Activated naive CD8-positive, alpha-beta T cell treated with anti-CD3 and anti-CD28 coated beads, Interleukin-2, amount 10 ng/mL, durations not matched to agents 7 days and 5 days (primary cell): ENCODE data around the gene RAPGEF6. TPM values are rescaled to one million over a fixed set of nuclear protein-coding genes. Genes with fewer than 3 reads are reported as not detected.
A peak's percentile ranks its signal among the peaks of the same experiment; 100 is the strongest.

ENCODE experiments used
- ATAC-seq: fragments of 150-1000 bp; cut with Tn5 transposase; one replicate; pipeline ENCODE4 v1.10.0; 2021; ENCODE audit warnings: low read depth, moderate library complexity
- POLR2A ChIA-PET: fragments of 350-600 bp; sonication (Branson Sonifier 250); formaldehyde crosslinking; loops from one replicate; lab custom pipeline; 2021; ENCODE audit warnings: antibody characterized with exemption; lab: Charles Lee
- DNase-seq: peaks from one replicate; pipeline ENCODE4 v3.0.0; 2021
- H3K27ac Mint-ChIP-seq: one replicate; pipeline ENCODE4 v1.8.0; 2022; ENCODE audit warnings: mild to moderate bottlenecking, mixed read lengths
- H3K27me3 Mint-ChIP-seq: one replicate; pipeline ENCODE4 v1.8.0; 2022; ENCODE audit warnings: mild to moderate bottlenecking, moderate library complexity, mixed read lengths
- H3K36me3 Mint-ChIP-seq: one replicate; pipeline ENCODE4 v1.8.0; 2021; ENCODE audit warnings: mild to moderate bottlenecking, mixed read lengths
- H3K4me1 Mint-ChIP-seq: one replicate; pipeline ENCODE4 v1.8.0; 2021; ENCODE audit warnings: mixed read lengths
- H3K4me3 Mint-ChIP-seq: one replicate; pipeline ENCODE4 v1.8.0; 2022; ENCODE audit warnings: mild to moderate bottlenecking, moderate library complexity, mixed read lengths
- H3K9me3 Mint-ChIP-seq: one replicate; pipeline ENCODE4 v1.8.0; 2021; ENCODE audit warnings: mixed read lengths
- total RNA-seq, 2 experiments: library from RNA; stranded (reverse); gene quantifications; one replicate each; pipeline ENCODE4 v1.2.3, GENCODE V29; 2021

The RAPGEF6 gene
- total RNA-seq, 2 experiments from 2014 or later: 51.2 to 51.5 TPM

DNA sequence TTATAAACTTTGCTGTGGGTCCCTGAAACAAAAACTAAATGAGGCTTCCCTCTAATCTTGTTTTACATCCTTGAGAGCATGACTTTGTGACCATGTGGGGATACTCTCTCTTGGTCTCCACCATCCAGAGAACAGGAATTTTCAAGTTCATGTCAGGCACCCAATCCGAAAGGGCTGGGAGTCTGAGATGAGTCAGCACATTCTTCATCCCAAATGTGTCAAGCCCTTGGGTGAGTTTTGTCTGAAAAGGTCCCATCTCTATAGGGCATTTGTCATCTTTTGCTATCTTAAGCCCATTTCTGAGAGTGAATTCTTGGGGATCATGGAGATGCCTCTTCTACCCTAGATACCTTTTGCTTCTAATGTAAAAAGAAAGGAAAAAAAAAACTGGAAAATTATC, 26.9 kb upstream of the RAPGEF6 start:
- POLR2A ChIA-PET: interaction anchor here (0.7 kb wide), 1 partner anchor 394 kb away, joined by 4 read pairs; no protein-coding TSS in a partner anchor
- Mint-ChIP-seq H3K27ac (no peak overlapping the region), H3K9me3 (peaks cover 16% of the 10 kb centered on the region), H3K4me1 (peaks cover 3% of the 10 kb centered on the region), H3K36me3 (peaks cover 73% of the 10 kb centered on the region), H3K27me3 (no peaks in the 10 kb centered on the region), H3K4me3 (no peak overlapping the region)
- DNase-seq (no peak), ATAC-seq (no peak)

DNA sequence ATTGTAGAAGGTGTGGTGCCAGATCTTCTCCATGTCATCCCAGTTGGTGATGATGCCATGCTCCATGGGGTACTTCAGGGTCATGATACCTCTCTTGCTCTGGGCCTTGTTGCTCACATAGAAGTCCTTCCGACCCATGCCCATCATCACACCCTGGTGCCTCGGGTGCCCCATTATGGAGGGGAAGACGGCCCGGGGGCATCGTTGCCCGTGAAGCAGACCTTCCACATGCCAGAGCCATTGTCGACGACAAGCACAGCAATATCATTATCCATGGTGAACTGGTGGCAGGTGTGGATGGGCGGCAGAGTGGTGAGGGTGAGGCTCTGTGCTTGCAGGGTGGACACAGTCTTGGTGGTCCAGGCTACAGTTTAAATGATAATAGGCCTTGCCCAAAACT, 24.8 kb upstream of the RAPGEF6 start:
- Mint-ChIP-seq H3K27ac (no peak overlapping the region), H3K4me3 (no peak overlapping the region), H3K36me3 (peaks cover 70% of the 10 kb centered on the region), H3K4me1 (peaks cover 3% of the 10 kb centered on the region), H3K27me3 (no peaks in the 10 kb centered on the region), H3K9me3 (peaks cover 16% of the 10 kb centered on the region)
- no peak for DNase-seq
- ATAC-seq: no peak
- POLR2A ChIA-PET: no interaction called here

DNA sequence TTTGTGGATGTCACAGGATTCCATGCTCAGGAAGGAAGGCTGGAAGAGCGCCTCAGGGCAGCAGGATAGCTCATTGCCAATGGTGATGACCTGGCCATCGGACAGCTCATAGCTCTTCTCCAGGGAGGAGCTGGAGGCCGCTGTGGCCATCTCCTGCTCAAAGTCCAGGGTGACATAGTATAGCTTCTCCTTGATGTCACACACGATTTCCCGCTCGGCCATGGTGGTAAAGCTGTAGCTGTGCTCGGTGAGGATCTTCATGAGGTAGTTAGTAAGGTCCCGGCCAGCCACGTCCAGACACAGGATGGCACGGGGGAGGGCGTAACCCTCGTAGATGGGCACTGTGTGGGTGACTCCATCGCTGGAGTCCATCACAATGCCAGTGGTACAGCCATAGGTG, 24.3 kb upstream of the RAPGEF6 start:
- Mint-ChIP-seq H3K4me3 (no peak overlapping the region), H3K9me3 (peaks cover 16% of the 10 kb centered on the region), H3K27me3 (no peaks in the 10 kb centered on the region), H3K4me1 (peaks cover 5% of the 10 kb centered on the region), H3K36me3 (peaks cover 72% of the 10 kb centered on the region), H3K27ac (no peak overlapping the region)
- DNase-seq (no peak), ATAC-seq (no peak)
- POLR2A ChIA-PET: no interaction called here

DNA sequence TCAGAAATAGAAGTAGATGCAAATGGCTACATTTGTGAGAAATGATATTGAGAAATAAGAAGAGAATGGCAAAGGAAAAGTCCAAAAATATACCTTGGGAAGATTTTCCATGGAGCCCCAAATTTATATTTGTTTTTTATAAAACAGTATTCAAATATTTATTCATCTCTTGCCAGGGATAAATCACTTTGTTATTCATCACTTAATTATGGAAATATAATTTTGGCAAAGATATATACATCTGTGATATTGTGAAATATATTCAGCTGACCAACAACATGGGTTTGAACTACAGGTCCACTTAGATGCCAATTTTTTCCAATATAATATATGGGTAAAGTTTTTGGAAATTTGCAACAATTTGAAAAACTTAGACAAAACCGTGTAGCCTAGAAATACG, 19.7 kb upstream of the RAPGEF6 start:
- POLR2A ChIA-PET: no interaction called here
- DNase-seq (no peak), ATAC-seq (no peak)
- H3K9me3 Mint-ChIP-seq: peaks cover 6% of the 10 kb centered on the region
- no peak overlapping the region for H3K27ac Mint-ChIP-seq
- peaks cover 5% of the 10 kb centered on the region for H3K4me1 Mint-ChIP-seq
- H3K4me3 Mint-ChIP-seq: no peak overlapping the region
- H3K27me3 Mint-ChIP-seq: no peaks in the 10 kb centered on the region
- H3K36me3 Mint-ChIP-seq: peaks cover 60% of the 10 kb centered on the region

DNA sequence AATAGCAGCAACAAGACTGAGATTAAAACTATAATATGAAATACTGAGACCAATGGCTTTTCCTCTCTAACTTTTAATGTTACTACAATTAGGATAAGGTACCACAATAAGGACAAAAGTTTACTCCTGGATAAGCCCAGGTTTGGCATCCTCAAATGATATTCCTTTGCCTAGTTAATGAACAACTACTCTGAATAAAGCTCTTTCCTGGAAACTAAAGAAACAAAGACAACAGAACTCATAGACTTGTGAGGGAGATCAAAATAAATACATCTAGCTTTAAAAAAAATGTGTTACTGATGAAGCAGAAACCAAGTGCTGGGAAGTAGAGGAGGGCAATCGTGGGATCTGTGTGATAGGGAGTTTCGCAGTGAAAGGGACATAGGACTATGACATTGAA, 19.3 kb upstream of the RAPGEF6 start:
- DNase-seq (no peak), ATAC-seq (no peak)
- Mint-ChIP-seq H3K36me3 (peaks cover 59% of the 10 kb centered on the region), H3K4me1 (peaks cover 5% of the 10 kb centered on the region), H3K27ac (no peak overlapping the region), H3K4me3 (no peak overlapping the region), H3K9me3 (peaks cover 3% of the 10 kb centered on the region), H3K27me3 (no peaks in the 10 kb centered on the region)
- POLR2A ChIA-PET: no interaction called here

DNA sequence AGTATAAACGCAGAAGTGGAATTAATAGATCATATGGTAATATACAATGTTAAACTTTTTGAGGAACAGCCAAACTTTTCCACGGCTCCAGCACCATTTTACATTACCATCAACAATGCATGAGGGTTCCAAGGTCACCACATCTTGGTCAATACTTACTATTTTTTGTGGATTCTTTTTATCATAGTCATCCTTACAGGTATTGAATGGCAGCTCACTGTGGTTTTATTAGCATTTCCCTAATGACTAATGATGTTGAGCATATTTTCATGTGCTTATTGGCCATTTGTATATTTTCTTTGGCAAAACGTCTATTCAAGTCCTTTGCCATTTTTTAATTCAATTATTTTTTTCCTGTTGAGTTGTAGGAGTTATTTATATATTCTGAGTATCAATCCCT, 14.1 kb upstream of the RAPGEF6 start:
- H3K27ac Mint-ChIP-seq: no peak overlapping the region
- POLR2A ChIA-PET: no interaction called here
- DNase-seq (no peak), ATAC-seq (no peak)
- no peaks in the 10 kb centered on the region for H3K27me3 Mint-ChIP-seq
- H3K36me3 Mint-ChIP-seq: peaks cover 51% of the 10 kb centered on the region
- H3K4me1 Mint-ChIP-seq: no peaks in the 10 kb centered on the region
- no peaks in the 10 kb centered on the region for H3K9me3 Mint-ChIP-seq
- no peak overlapping the region for H3K4me3 Mint-ChIP-seq

DNA sequence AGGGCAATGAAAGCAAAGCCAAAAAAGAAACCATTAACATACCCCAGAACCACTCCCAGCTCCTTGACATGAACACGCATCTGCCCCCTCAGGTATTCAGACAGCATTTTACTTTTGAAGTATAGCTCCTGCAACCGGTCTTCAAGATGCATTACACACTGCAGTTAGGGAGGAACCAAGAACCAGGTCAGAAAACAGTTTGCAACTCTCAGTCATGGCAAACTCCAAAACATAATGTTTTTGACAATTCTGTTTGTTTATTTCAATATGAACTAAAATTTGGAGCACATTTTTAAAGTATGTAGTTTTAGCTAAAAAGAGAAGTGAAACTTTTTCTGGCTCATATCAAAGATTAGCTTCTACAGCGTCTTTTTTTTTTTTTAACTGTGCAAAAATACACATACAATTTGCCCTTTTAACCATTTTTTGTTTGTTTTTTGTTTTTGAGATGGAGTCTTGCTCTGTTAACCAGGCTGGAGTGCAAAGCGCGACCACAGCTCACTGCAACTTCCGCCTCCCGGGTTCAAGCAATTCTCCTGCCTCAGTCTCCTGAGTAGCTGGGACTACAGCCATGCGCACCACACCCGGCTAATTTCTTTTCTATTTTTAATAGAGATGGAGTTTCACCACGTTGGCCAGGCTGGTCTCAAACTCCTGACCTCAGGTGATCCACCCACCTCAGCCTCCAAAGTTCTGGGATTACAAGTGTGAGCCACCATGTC, 12.2 kb upstream of the RAPGEF6 start:
- H3K27me3 Mint-ChIP-seq: no peaks in the 10 kb centered on the region
- no peak overlapping the region for H3K4me3 Mint-ChIP-seq
- DNase-seq (no peak), ATAC-seq (no peak)
- POLR2A ChIA-PET: interaction anchor here (1.0 kb wide), 1 partner anchor 11 kb away, joined by 3 read pairs; no protein-coding TSS in a partner anchor
- no peaks in the 10 kb centered on the region for H3K9me3 Mint-ChIP-seq
- no peaks in the 10 kb centered on the region for H3K4me1 Mint-ChIP-seq
- no peak overlapping the region for H3K27ac Mint-ChIP-seq
- peaks cover 48% of the 10 kb centered on the region for H3K36me3 Mint-ChIP-seq

DNA sequence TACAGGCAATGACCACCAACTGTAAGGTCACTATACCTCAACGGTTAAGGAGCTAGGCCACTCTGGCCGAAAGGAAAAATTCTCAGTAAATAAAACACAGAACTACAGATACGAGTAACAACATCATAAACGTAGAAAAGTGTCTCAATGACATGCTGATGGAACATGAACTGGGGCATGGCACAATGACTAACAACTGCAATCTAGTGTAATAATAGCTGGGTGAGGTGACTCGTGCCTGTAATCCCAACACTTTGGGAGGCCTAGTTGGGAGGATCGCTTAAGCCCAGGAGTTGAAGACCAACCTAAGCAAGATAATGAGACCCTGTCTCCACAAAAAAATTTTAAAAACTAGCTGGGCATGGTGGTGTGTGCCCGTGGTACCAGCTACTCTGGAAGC, 9.8 kb upstream of the RAPGEF6 start:
- POLR2A ChIA-PET: no interaction called here
- ATAC-seq (no peak), DNase-seq (no peak)
- Mint-ChIP-seq H3K9me3 (no peaks in the 10 kb centered on the region), H3K27ac (no peak overlapping the region), H3K4me1 (peaks cover 5% of the 10 kb centered on the region), H3K27me3 (no peaks in the 10 kb centered on the region), H3K4me3 (no peak overlapping the region), H3K36me3 (peaks cover 30% of the 10 kb centered on the region)

DNA sequence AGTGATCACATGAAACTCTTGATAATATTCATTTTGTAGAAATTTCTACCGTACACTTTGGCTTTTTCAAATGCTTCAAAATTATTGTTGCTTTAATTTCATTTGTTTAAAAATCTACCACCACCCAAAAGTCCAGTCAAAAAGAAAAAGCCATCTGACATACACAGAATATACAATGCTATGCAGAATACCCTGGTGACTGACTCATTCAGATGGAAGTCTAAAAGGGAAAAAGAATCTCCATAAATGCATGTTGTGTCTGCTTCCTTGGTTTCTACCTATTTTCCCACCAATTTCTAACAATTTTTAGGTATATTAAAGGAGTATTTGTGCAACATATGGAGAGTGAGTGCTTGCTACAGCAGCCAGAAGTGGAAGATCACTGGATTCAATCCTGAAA, 9.3 kb upstream of the RAPGEF6 start:
- no peak for DNase-seq
- H3K27me3 Mint-ChIP-seq: no peaks in the 10 kb centered on the region
- H3K27ac Mint-ChIP-seq: no peak overlapping the region
- H3K4me3 Mint-ChIP-seq: no peak overlapping the region
- H3K9me3 Mint-ChIP-seq: no peaks in the 10 kb centered on the region
- H3K4me1 Mint-ChIP-seq: peaks cover 9% of the 10 kb centered on the region
- POLR2A ChIA-PET: no interaction called here
- no peak for ATAC-seq
- H3K36me3 Mint-ChIP-seq: peaks cover 26% of the 10 kb centered on the region

DNA sequence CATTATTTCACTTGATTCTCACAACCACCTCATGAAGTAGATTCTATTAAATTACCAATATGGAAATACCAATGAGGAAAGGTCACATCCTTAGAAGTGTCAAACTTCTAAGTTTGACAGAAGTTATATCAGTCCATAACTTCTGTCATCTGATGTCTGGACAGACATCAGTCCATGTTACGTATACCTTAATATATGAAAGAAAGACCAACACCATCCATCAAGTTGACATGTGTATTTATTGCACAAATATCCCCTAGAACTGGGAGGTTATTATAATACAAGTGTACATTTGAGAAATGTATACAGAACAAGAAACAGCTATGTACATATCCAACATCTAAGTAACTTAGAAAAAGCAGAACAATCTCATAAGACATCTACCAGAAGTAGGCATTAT, 6.5 kb upstream of the RAPGEF6 start:
- no peak overlapping the region for H3K4me3 Mint-ChIP-seq
- no peaks in the 10 kb centered on the region for H3K9me3 Mint-ChIP-seq
- DNase-seq (no peak), ATAC-seq (no peak)
- H3K36me3 Mint-ChIP-seq: peaks cover 22% of the 10 kb centered on the region
- no peak overlapping the region for H3K27ac Mint-ChIP-seq
- H3K27me3 Mint-ChIP-seq: no peaks in the 10 kb centered on the region
- POLR2A ChIA-PET: no interaction called here
- peaks cover 12% of the 10 kb centered on the region for H3K4me1 Mint-ChIP-seq

DNA sequence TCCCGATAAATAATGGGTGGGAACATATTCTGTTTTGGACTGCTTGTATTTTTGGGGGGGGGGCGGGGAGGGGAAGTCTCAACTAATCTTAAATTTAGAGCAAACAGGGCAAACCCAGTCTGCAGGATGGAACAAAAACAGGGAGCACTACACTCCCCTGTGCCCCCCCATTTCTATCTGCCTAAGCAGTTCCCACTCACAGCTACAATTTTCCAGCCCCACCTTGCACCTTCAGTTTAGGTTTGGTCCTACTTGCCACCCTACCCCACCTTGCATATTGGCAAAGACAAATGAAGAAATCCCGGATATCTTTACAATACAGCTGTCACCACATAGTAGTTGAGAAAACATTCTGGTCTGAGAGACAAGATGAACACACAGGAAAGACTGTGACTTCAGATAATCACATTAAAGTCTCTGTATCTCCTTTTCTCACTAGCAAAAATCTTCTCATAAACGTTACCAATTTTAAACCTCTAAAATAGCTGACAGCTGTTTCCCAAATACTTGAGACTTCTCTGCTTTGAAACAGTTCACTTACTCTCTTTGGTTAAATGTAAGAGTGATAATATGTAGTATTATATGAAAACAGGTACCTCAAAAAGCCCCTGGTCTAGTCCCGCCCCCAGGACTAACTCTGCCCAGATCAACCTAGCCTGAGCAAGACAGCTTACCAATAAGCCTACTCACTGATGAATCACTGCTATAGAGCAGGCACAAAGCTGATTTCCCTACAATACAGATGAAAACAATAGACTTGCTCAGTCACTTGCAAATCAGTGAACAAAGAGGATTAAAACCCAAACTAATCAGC, 5.2 kb upstream of the RAPGEF6 start:
- Mint-ChIP-seq H3K27me3 (no peaks in the 10 kb centered on the region), H3K27ac (peak overlapping the region; percentile 68), H3K4me3 (peak overlapping the region; percentile 12), H3K9me3 (no peaks in the 10 kb centered on the region), H3K4me1 (peaks cover 16% of the 10 kb centered on the region), H3K36me3 (peaks cover 17% of the 10 kb centered on the region)
- POLR2A ChIA-PET: no interaction called here
- ATAC-seq: peak; percentile 51
- DNase-seq: no peak

DNA sequence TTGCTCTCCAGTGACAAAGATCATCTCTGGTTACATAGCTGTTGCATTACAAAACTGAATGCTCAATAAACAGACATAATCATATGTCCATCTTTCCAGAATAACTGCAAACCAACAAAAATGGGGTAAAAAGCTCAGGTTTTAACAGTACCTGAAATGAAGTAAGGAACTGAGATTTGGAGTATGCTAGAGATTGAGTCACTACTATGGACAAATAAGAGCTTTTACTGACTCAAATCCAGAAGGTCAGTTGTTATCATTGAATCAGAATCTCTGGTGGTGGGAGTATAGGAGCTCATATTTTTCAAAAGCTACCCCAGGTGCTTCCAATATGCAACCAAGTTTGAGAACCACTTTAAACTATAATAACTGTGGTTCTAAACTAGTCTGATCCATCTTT, 4.1 kb upstream of the RAPGEF6 start:
- DNase-seq (no peak), ATAC-seq (no peak)
- H3K4me1 Mint-ChIP-seq: peaks cover 17% of the 10 kb centered on the region
- no peaks in the 10 kb centered on the region for H3K27me3 Mint-ChIP-seq
- H3K27ac Mint-ChIP-seq: no peak overlapping the region
- H3K36me3 Mint-ChIP-seq: peaks cover 6% of the 10 kb centered on the region
- H3K9me3 Mint-ChIP-seq: no peaks in the 10 kb centered on the region
- no peak overlapping the region for H3K4me3 Mint-ChIP-seq
- POLR2A ChIA-PET: interaction anchor here (2.0 kb wide), 1 partner anchor 158 kb away, joined by 9 read pairs; the partner anchor contains the start of gene FNIP1

DNA sequence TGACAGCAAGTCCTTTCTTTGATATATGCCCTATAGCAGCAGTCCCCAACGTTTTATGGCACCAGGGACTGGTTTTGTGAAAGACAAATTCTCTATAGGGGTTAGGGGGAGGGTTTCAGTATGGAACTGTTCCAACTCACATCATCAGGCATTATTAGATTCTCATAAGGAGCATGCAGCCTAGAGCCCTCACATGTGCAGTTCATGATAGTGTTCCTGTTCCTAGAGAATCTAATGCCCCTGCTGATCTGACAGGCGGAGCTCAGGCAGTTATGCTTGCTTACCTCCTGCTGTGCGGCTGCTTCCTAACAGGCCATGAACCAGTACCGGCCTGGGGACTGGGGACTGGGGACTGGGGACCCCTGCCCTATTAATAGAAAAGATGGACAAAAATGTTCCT, 2.7 kb upstream of the RAPGEF6 start:
- Mint-ChIP-seq H3K4me1 (peaks cover 21% of the 10 kb centered on the region), H3K27me3 (no peaks in the 10 kb centered on the region), H3K4me3 (no peak overlapping the region), H3K9me3 (no peaks in the 10 kb centered on the region), H3K36me3 (peaks cover 2% of the 10 kb centered on the region), H3K27ac (no peak overlapping the region)
- DNase-seq (no peak), ATAC-seq (no peak)
- POLR2A ChIA-PET: interaction anchor here (2.0 kb wide), 1 partner anchor 159 kb away, joined by 9 read pairs; the partner anchor contains the start of gene FNIP1
